ENCODE results near the gene INTS7. TPM values are rescaled to one million over a fixed set of nuclear protein-coding genes. Genes with fewer than 3 reads are reported as not detected.

The INTS7 gene
- total RNA-seq, 4 donors from 2014 or later: 13.5 to 22.3 (median 18.2) TPM

DNA sequence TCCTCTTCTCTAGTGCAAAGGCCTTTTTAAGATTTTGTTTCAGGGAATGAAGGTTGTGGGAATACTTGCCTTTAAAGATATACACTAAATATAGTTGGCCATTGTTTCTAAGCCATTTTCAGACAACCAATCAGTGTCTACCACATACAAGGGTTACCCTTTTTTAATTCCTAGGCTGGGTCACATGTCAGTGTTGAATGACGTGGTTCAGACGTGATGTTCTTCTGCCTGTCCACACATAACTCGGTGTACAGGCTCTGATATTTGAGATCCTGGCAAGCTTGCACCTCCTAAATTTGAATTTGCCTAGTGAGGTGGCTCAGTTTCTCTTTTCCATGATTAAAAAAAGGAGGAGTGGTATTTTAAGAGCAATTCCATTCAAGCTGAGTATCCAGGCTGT lies 39.0 kb upstream of the INTS7 start:
- 95% methylated on average over 3 of the region's 3 CpGs for WGBS

DNA sequence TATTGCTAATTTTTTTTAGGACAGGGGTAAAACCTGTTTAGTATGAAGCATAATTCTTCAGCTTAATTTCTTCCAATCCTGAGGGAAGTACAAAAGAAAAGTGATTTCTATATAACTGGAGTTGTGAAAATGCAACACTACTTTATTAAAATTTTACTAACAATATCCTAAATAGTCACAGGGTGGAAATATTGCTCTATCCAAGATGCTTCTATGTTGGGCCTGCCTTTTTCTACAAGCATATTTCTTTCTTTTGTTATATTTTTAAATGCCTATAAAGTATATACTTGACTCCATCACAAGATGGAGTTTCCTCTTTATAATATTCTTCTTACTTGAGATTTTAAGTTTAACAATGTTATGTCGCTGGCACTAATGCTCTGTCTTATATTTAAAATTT lies 38.1 kb upstream of the INTS7 start:
- TF ChIP-seq, protein P1, sequence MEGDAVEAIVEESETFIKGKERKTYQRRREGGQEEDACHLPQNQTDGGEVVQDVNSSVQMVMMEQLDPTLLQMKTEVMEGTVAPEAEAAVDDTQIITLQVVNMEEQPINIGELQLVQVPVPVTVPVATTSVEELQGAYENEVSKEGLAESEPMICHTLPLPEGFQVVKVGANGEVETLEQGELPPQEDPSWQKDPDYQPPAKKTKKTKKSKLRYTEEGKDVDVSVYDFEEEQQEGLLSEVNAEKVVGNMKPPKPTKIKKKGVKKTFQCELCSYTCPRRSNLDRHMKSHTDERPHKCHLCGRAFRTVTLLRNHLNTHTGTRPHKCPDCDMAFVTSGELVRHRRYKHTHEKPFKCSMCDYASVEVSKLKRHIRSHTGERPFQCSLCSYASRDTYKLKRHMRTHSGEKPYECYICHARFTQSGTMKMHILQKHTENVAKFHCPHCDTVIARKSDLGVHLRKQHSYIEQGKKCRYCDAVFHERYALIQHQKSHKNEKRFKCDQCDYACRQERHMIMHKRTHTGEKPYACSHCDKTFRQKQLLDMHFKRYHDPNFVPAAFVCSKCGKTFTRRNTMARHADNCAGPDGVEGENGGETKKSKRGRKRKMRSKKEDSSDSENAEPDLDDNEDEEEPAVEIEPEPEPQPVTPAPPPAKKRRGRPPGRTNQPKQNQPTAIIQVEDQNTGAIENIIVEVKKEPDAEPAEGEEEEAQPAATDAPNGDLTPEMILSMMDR (IDR thresholded peaks at IDR 0.05): no peak
- no peak for TF ChIP-seq POLR2AphosphoS5 (IDR thresholded peaks at IDR 0.05)
- no peak for TF ChIP-seq EP300 (IDR thresholded peaks at IDR 0.05)
- no peak for TF ChIP-seq POLR2A (IDR thresholded peaks at IDR 0.05)
- Histone ChIP-seq H3K27me3 (no peaks in the 10 kb centered on the region), H3K36me3 (no peaks in the 10 kb centered on the region), H3K9me3 (no peaks in the 10 kb centered on the region), H3K4me1 (no peaks in the 10 kb centered on the region), H3K27ac (no peak overlapping the region), H3K4me3 (no peak overlapping the region)
- no peak for DNase-seq (ENCODE audit: low spot score in 2 of 2)
- WGBS: 90% methylated on average over 1 of the region's 1 CpG

More for the DNA sequence above, 39.0 kb upstream of the INTS7 start:
- Histone ChIP-seq H3K27me3 (no peaks in the 10 kb centered on the region), H3K27ac (no peak overlapping the region), H3K4me1 (no peaks in the 10 kb centered on the region), H3K4me3 (no peak overlapping the region), H3K9me3 (no peaks in the 10 kb centered on the region), H3K36me3 (no peaks in the 10 kb centered on the region)
- no peak for DNase-seq (ENCODE audit: low spot score in 2 of 2)
- no peak for TF ChIP-seq POLR2A (IDR thresholded peaks at IDR 0.05)
- TF ChIP-seq EP300 (IDR thresholded peaks at IDR 0.05): no peak
- no peak for TF ChIP-seq POLR2AphosphoS5 (IDR thresholded peaks at IDR 0.05)

DNA sequence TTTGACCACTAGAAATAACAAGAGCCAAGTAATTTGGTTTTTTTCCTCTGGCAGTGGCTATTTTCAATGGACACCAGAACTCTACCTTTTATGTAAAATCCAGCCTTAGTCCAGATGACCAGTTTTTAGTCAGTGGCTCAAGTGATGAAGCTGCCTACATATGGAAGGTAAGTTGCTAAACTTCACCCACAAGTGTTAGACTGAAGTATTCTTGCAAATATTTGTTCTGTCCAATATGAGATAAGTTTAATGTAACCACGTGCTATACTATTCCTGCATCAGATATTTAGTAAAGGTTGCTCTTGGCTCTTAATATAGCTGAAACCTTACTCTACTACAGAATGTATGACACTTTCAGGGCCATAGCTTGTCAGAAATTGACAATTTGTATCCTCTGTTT lies 36.7 kb upstream of the INTS7 start:
- TF ChIP-seq, protein P1 (IDR thresholded peaks at IDR 0.05): no peak
- TF ChIP-seq POLR2A (IDR thresholded peaks at IDR 0.05): no peak
- TF ChIP-seq EP300 (IDR thresholded peaks at IDR 0.05): no peak
- no peak for TF ChIP-seq POLR2AphosphoS5 (IDR thresholded peaks at IDR 0.05)
- H3K4me1 ChIP-seq: no peaks in the 10 kb centered on the region
- H3K27ac ChIP-seq: no peak overlapping the region
- no peak overlapping the region for H3K4me3 ChIP-seq
- no peaks in the 10 kb centered on the region for H3K36me3 ChIP-seq
- no peaks in the 10 kb centered on the region for H3K9me3 ChIP-seq
- 88% methylated on average over 1 of the region's 1 CpG for WGBS
- no peak for DNase-seq (ENCODE audit: low spot score in 2 of 2)
- H3K27me3 ChIP-seq: no peaks in the 10 kb centered on the region

DNA sequence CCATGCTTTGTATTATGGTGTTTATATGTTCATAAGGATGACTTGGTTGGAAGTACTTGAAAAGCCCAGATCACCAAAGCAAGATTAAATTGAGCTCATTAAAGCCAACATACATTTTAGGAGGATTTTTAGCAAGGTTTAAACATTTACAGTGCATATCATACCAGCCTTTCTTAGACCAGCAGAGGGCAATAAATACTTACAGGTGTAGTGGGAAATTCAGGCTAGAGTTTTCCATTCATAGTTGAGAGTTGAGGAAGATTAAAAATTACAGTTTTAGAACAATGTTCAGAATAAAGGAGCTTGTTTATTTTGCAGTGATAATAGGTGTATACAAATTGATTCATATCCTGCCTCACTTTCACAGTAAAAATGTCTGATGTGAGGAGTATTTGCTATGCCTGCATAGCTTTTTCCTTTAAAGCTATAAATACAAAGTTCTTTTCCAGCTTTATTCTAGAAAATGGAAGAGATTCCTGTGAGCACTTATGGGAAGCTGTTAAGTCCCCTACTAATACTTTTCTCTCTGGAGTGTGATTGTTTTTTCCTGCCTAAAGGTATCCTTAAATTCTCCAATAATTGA lies 35.5 kb upstream of the INTS7 start:
- TF ChIP-seq POLR2A (IDR thresholded peaks at IDR 0.05): no peak
- no peak for TF ChIP-seq POLR2AphosphoS5 (IDR thresholded peaks at IDR 0.05)
- no peak for TF ChIP-seq EP300 (IDR thresholded peaks at IDR 0.05)
- TF ChIP-seq, protein P1 (IDR thresholded peaks at IDR 0.05): peak; percentile 60 to 77
- Histone ChIP-seq H3K4me1 (no peaks in the 10 kb centered on the region), H3K9me3 (no peaks in the 10 kb centered on the region), H3K36me3 (no peaks in the 10 kb centered on the region), H3K27me3 (no peaks in the 10 kb centered on the region), H3K27ac (no peak overlapping the region), H3K4me3 (no peak overlapping the region)
- no peak for DNase-seq (ENCODE audit: low spot score in 2 of 2)

DNA sequence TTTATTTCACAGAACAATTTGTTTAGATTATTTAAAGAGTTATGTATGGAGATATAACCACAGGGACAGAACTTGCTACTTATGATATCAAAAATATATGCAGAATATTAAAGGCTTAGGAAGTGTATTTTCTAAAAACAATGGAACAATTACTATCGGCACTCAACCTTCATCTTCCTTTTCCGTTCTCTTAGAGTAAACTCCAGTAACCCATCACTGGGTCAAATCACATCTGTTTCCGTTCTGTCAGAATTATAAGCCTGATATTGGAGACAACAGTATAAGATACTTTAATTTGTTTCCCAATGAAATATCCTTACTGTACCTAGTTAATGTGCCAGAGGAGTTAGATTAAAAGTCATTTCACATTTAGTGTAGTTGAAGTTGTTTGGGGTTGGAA lies 32.4 kb upstream of the INTS7 start:
- no peak overlapping the region for H3K4me3 ChIP-seq
- no peaks in the 10 kb centered on the region for H3K9me3 ChIP-seq
- DNase-seq (ENCODE audit: low spot score in 2 of 2): no peak
- 86% methylated on average over 3 of the region's 3 CpGs for WGBS
- no peaks in the 10 kb centered on the region for H3K36me3 ChIP-seq
- no peaks in the 10 kb centered on the region for H3K27me3 ChIP-seq
- TF ChIP-seq POLR2A (IDR thresholded peaks at IDR 0.05) (no peak), EP300 (IDR thresholded peaks at IDR 0.05) (no peak), POLR2AphosphoS5 (IDR thresholded peaks at IDR 0.05) (no peak)
- TF ChIP-seq, protein P1 (IDR thresholded peaks at IDR 0.05): no peak
- no peaks in the 10 kb centered on the region for H3K4me1 ChIP-seq
- H3K27ac ChIP-seq: no peak overlapping the region

All from suprapubic skin (tissue), 4 donors.